Thymus (tissue), 11 donors: ENCODE data around the gene RASL10B. TPM values are rescaled to one million over a fixed set of nuclear protein-coding genes. Genes with fewer than 3 reads are reported as not detected.

Source experiments
- DNase-seq, 9 donors: peaks; one replicate each; pipeline ENCODE4 v3.0.0-alpha.2; 2013; ENCODE audit warnings: low spot score in 9 of 9, low read depth in 6 of 9, missing footprints in 1 of 9
- H3K27ac ChIP-seq, 2 donors: one replicate each; pipeline ENCODE4 v1.5.1; 2013; ENCODE audit warnings: control low read depth in 1 of 2, low read depth in 1 of 2, low read length in 1 of 2, mild to moderate bottlenecking in 1 of 2, moderate library complexity in 1 of 2
- H3K27me3 ChIP-seq, 2 donors: one replicate each; pipeline ENCODE4 v1.5.1; 2013; ENCODE audit warnings: low read length in 1 of 2; ENCODE audit not compliant: control insufficient read depth in 2 of 2, insufficient read depth in 1 of 2
- H3K36me3 ChIP-seq, 2 donors: one replicate each; pipeline ENCODE4 v1.5.1; 2013; ENCODE audit warnings: low read length in 1 of 2, mild to moderate bottlenecking in 1 of 2, moderate library complexity in 1 of 2; ENCODE audit not compliant: control insufficient read depth in 2 of 2, insufficient read depth in 2 of 2
- H3K4me1 ChIP-seq, 2 donors: one replicate each; pipeline ENCODE4 v1.5.1; 2013; ENCODE audit warnings: low read length in 2 of 2; ENCODE audit not compliant: control insufficient read depth in 2 of 2, insufficient read depth in 2 of 2
- H3K4me3 ChIP-seq, 2 donors: one replicate each; pipeline ENCODE4 v1.5.1; 2013; ENCODE audit warnings: low read length in 2 of 2, control low read depth in 1 of 2, mild to moderate bottlenecking in 1 of 2
- H3K9me3 ChIP-seq, 2 donors: one replicate each; pipeline ENCODE4 v1.5.1; 2013; ENCODE audit warnings: low read length in 1 of 2, mild to moderate bottlenecking in 1 of 2; ENCODE audit not compliant: control insufficient read depth in 2 of 2, insufficient read depth in 1 of 2
- WGBS: extraction: QIAGEN DNeasy Blood & Tissue Kit; methylation state at CpG from one replicate; pipeline ENCODE4 v1.1.7; 2013; 5-methylcytosine and 5-hydroxymethylcytosine counted together
- polyA plus RNA-seq: library from polyadenylated mRNA; stranded (reverse); fragments of 200-250 nt; gene quantifications from one replicate; pipeline ENCODE4 v1.2.3, GENCODE V29; 2013
- total RNA-seq: library from RNA; stranded (reverse); fragments of 120-200 nt; gene quantifications from one replicate; pipeline ENCODE4 v1.2.4, GENCODE V29; 2013
- donor health status: healthy.

The RASL10B gene
- total and polyA plus RNA-seq, 2 donors, result 0.76 to 0.80 TPM

GRCh38 chr17:35713069-35713728 lies 18.2 kb upstream of the RASL10B start:
- peaks cover 13% of the 10 kb centered on the region in 2 donors for H3K4me1 ChIP-seq
- H3K4me3 ChIP-seq, result no peak overlapping the region
- WGBS, result 29% methylated on average over 7 of the region's 7 CpGs
- H3K36me3 ChIP-seq, result peaks cover 27 to 41% of the 10 kb centered on the region in 2 donors
- no peaks in the 10 kb centered on the region for H3K9me3 ChIP-seq
- peak overlapping the region in 1 of 2 donors; percentile 12 for H3K27ac ChIP-seq
- DNase-seq, result peak in 1 of 9 donors; percentile 33
- H3K27me3 ChIP-seq, result no peaks in the 10 kb centered on the region

GRCh38 chr17:35714988-35715387 lies 16.5 kb upstream of the RASL10B start:
- Histone ChIP-seq H3K27ac (no peak overlapping the region), H3K9me3 (no peaks in the 10 kb centered on the region), H3K36me3 (peaks cover 25 to 35% of the 10 kb centered on the region in 2 donors), H3K4me3 (no peak overlapping the region), H3K4me1 (peaks cover 10 to 13% of the 10 kb centered on the region in 2 donors), H3K27me3 (no peaks in the 10 kb centered on the region)
- no peak for DNase-seq
- 97% methylated on average over 2 of the region's 2 CpGs for WGBS

GRCh38 chr17:35715416-35715815 lies 16.0 kb upstream of the RASL10B start:
- Histone ChIP-seq H3K36me3 (peaks cover 23 to 35% of the 10 kb centered on the region in 2 donors), H3K9me3 (no peaks in the 10 kb centered on the region)
- DNase-seq, result no peak

GRCh38 chr17:35716173-35716572 lies 15.3 kb upstream of the RASL10B start:
- no peak for DNase-seq
- peaks cover 10 to 13% of the 10 kb centered on the region in 2 donors for H3K4me1 ChIP-seq
- no peaks in the 10 kb centered on the region for H3K9me3 ChIP-seq
- H3K27ac ChIP-seq, result no peak overlapping the region
- 95% methylated on average over 3 of the region's 3 CpGs for WGBS
- H3K36me3 ChIP-seq, result peaks cover 26 to 27% of the 10 kb centered on the region in 2 donors
- H3K4me3 ChIP-seq, result no peak overlapping the region
- no peaks in the 10 kb centered on the region for H3K27me3 ChIP-seq

More at GRCh38 chr17:35715416-35715815, 16.0 kb upstream of the RASL10B start:
- no peaks in the 10 kb centered on the region for H3K27me3 ChIP-seq
- no peak overlapping the region for H3K27ac ChIP-seq
- H3K4me1 ChIP-seq, result peaks cover 10 to 13% of the 10 kb centered on the region in 2 donors
- no peak overlapping the region for H3K4me3 ChIP-seq

GRCh38 chr17:35716897-35717465 lies 14.5 kb upstream of the RASL10B start:
- no peak for DNase-seq
- WGBS, result 96% methylated on average over 4 of the region's 4 CpGs
- H3K27me3 ChIP-seq, result no peaks in the 10 kb centered on the region
- no peak overlapping the region for H3K27ac ChIP-seq
- no peaks in the 10 kb centered on the region for H3K9me3 ChIP-seq
- no peak overlapping the region for H3K4me3 ChIP-seq
- H3K36me3 ChIP-seq, result peaks cover 23 to 28% of the 10 kb centered on the region in 2 donors
- H3K4me1 ChIP-seq, result peaks cover 10 to 13% of the 10 kb centered on the region in 2 donors

GRCh38 chr17:35717475-35717874 lies 14.0 kb upstream of the RASL10B start:
- 95% methylated on average over 2 of the region's 2 CpGs for WGBS
- no peak overlapping the region for H3K27ac ChIP-seq
- no peaks in the 10 kb centered on the region for H3K9me3 ChIP-seq
- no peak overlapping the region for H3K4me3 ChIP-seq
- H3K4me1 ChIP-seq, result peaks cover 10% of the 10 kb centered on the region in 2 donors
- H3K27me3 ChIP-seq, result no peaks in the 10 kb centered on the region
- DNase-seq, result no peak
- peaks cover 21 to 28% of the 10 kb centered on the region in 2 donors for H3K36me3 ChIP-seq

GRCh38 chr17:35723735-35724134 lies 7.7 kb upstream of the RASL10B start:
- WGBS, result over 99% methylated on average over 2 of the region's 2 CpGs
- Histone ChIP-seq H3K27ac (no peak overlapping the region), H3K27me3 (no peaks in the 10 kb centered on the region), H3K4me3 (no peak overlapping the region), H3K36me3 (peaks cover 43 to 51% of the 10 kb centered on the region in 2 donors), H3K4me1 (no peaks in the 10 kb centered on the region), H3K9me3 (no peaks in the 10 kb centered on the region)
- DNase-seq, result no peak

GRCh38 chr17:35725058-35725457 lies 6.4 kb upstream of the RASL10B start:
- Histone ChIP-seq H3K27ac (no peak overlapping the region), H3K27me3 (no peaks in the 10 kb centered on the region), H3K9me3 (no peaks in the 10 kb centered on the region), H3K4me3 (no peak overlapping the region), H3K4me1 (no peaks in the 10 kb centered on the region), H3K36me3 (peaks cover 41 to 55% of the 10 kb centered on the region in 2 donors)
- 97% methylated on average over 4 of the region's 4 CpGs for WGBS
- DNase-seq, result no peak

- Histone ChIP-seq H3K27me3 (no peaks in the 10 kb centered on the region), H3K27ac (no peak overlapping the region), H3K4me3 (no peak overlapping the region), H3K9me3 (no peaks in the 10 kb centered on the region), H3K4me1 (peaks cover 0 to 1% of the 10 kb centered on the region in 2 donors), H3K36me3 (peaks cover 41 to 55% of the 10 kb centered on the region in 2 donors)
- DNase-seq, result no peak
- 94% methylated on average over 2 of the region's 2 CpGs for WGBS
Measured at GRCh38 chr17:35725802-35726126, 5.7 kb upstream of the RASL10B start.
